IMR-90 (cell line): ENCODE data around the gene KDSR. TPM values are rescaled to one million over a fixed set of nuclear protein-coding genes. Genes with fewer than 3 reads are reported as not detected.

ENCODE experiments used
- ATAC-seq: fragments of 200-7000 bp; cut with Tn5 transposase; 2 replicates; pipeline ENCODE4 v1.9.1; 2020; ENCODE audit warnings: low read depth, mild to moderate bottlenecking, moderate library complexity
- BruUV-seq: library from RNA; stranded (reverse); fragments of 400-500 nt; replicated peaks from 2 replicates; lab custom pipeline; 2021; lab: Mats Ljungman, UMichigan
- CTCF ChIA-PET: fragments of 300-600 bp; formaldehyde crosslinking; extraction: SDS; loops from one replicate; lab custom pipeline; 2021; ENCODE audit warnings: antibody characterized with exemption; lab: Yijun Ruan, JAX
- POLR2A ChIA-PET: fragments of 300-600 bp; sonication (Branson Sonifier 250); formaldehyde crosslinking; loops from one replicate; lab custom pipeline; 2022; ENCODE audit warnings: antibody characterized with exemption; ENCODE audit not compliant: unreplicated experiment; lab: Charles Lee
- DNase-seq: peaks from one replicate; pipeline ENCODE4 v3.0.0; 2013
- H2AFZ ChIP-seq: replicated peaks from 2 replicates; pipeline ENCODE3; 2013; ENCODE audit warnings: low read length, mild to moderate bottlenecking; ENCODE audit not compliant: poor library complexity
- H2AK5ac ChIP-seq: 2 replicates; pipeline ENCODE4 v1.6.1; 2013; ENCODE audit warnings: low read depth, low read length, inconsistent platforms
- H2AK9ac ChIP-seq: replicated peaks from 2 replicates; pipeline ENCODE3; 2013; ENCODE audit warnings: mild to moderate bottlenecking, low read depth, low read length, moderate library complexity; ENCODE audit not compliant: poor library complexity
- H2BK120ac ChIP-seq: 2 replicates; pipeline ENCODE4 v1.6.1; 2013; ENCODE audit warnings: low read depth, low read length, inconsistent platforms
- H2BK15ac ChIP-seq: 3 replicates; pipeline ENCODE4 v1.6.1; 2013; ENCODE audit warnings: low read depth, low read length, inconsistent platforms
- H2BK20ac ChIP-seq: 2 replicates; pipeline ENCODE4 v1.6.1; 2013; ENCODE audit warnings: low read depth, mild to moderate bottlenecking, inconsistent platforms, low read length, moderate library complexity
- H2BK5ac ChIP-seq: 2 replicates; pipeline ENCODE4 v1.6.1; 2013; ENCODE audit warnings: mild to moderate bottlenecking, low read depth, low read length, inconsistent platforms; ENCODE audit not compliant: poor library complexity, severe bottlenecking
- H3K14ac ChIP-seq: replicated peaks from 2 replicates; pipeline ENCODE4 v1.6.1; 2013; ENCODE audit warnings: low read depth, low read length, inconsistent platforms
- H3K18ac ChIP-seq: 2 replicates; pipeline ENCODE4 v1.6.1; 2013; ENCODE audit warnings: low read depth, low read length, control low read depth
- H3K23ac ChIP-seq: 2 replicates; pipeline ENCODE4 v1.6.1; 2013; ENCODE audit warnings: low read depth, low read length, inconsistent platforms
- H3K27ac ChIP-seq: 2 replicates; pipeline ENCODE4 v1.5.1; 2013; ENCODE audit warnings: mild to moderate bottlenecking, control low read depth, low read length; ENCODE audit not compliant: insufficient read depth
- H3K27me3 ChIP-seq: 2 replicates; pipeline ENCODE4 v1.6.1; 2013; ENCODE audit warnings: low read length; ENCODE audit not compliant: control insufficient read depth, insufficient read depth
- H3K36me3 ChIP-seq: 2 replicates; pipeline ENCODE4 v1.6.1; 2013; ENCODE audit warnings: low read length, mixed read lengths; ENCODE audit not compliant: control insufficient read depth, insufficient read depth
- H3K4ac ChIP-seq: 2 replicates; pipeline ENCODE4 v1.6.1; 2013; ENCODE audit warnings: low read depth, low read length, inconsistent platforms
- H3K4me1 ChIP-seq: 2 replicates; pipeline ENCODE4 v1.6.1; 2013; ENCODE audit warnings: low read length, mixed read lengths; ENCODE audit not compliant: control insufficient read depth, insufficient read depth
- H3K4me2 ChIP-seq: 2 replicates; pipeline ENCODE4 v1.6.1; 2013; ENCODE audit warnings: low read depth, mild to moderate bottlenecking, control low read depth, low read length, moderate library complexity
- H3K4me3 ChIP-seq: 2 replicates; pipeline ENCODE4 v1.5.1; 2013; ENCODE audit warnings: low read depth, mild to moderate bottlenecking, control low read depth, low read length, moderate library complexity; ENCODE audit not compliant: insufficient read depth
- H3K56ac ChIP-seq: 2 replicates; pipeline ENCODE4 v1.6.1; 2013; ENCODE audit warnings: low read length, inconsistent platforms; ENCODE audit not compliant: insufficient read depth; ENCODE audit errors: extremely low read depth
- H3K79me1 ChIP-seq, 2 experiments: 2 replicates each; pipeline ENCODE4 v1.6.1; 2013; ENCODE audit warnings: low read length in 2 of 2, inconsistent platforms in 1 of 2, low read depth in 1 of 2
- H3K9ac ChIP-seq: 2 replicates; pipeline ENCODE4 v1.6.1; 2013; ENCODE audit warnings: low read depth, low read length, control low read depth
- H3K9me1 ChIP-seq: 2 replicates; pipeline ENCODE4 v1.6.1; 2013; ENCODE audit warnings: low read length, inconsistent platforms; ENCODE audit not compliant: insufficient read depth
- H3K9me3 ChIP-seq: 2 replicates; pipeline ENCODE4 v1.6.1; 2013; ENCODE audit warnings: low read length; ENCODE audit not compliant: control insufficient read depth, insufficient read depth
- H4K20me1 ChIP-seq: 2 replicates; pipeline ENCODE4 v1.6.1; 2013; ENCODE audit warnings: low read length, inconsistent platforms; ENCODE audit not compliant: insufficient read depth
- H4K5ac ChIP-seq: 2 replicates; pipeline ENCODE4 v1.6.1; 2013; ENCODE audit warnings: mild to moderate bottlenecking, low read depth, low read length, control low read depth
- H4K8ac ChIP-seq, 2 experiments: 2 replicates each; pipeline ENCODE4 v1.6.1; 2013; ENCODE audit warnings: low read depth in 2 of 2, low read length in 2 of 2, control low read depth in 1 of 2, inconsistent platforms in 1 of 2
- H4K91ac ChIP-seq: 2 replicates; pipeline ENCODE4 v1.6.1; 2013; ENCODE audit warnings: low read depth, low read length, inconsistent platforms; ENCODE audit not compliant: insufficient read depth
- BHLHE40 ChIP-seq: fragments of 150-350 bp; IDR thresholded peaks from 2 replicates; pipeline ENCODE4 v1.6.1; 2016; ENCODE audit warnings: mild to moderate bottlenecking, low read depth, low read length
- CEBPB ChIP-seq: IDR thresholded peaks from 2 replicates; pipeline ENCODE4 v1.6.1; 2012; ENCODE audit warnings: low read depth, low read length, improper control_type of control experiment
- CHD1 ChIP-seq: IDR thresholded peaks from 2 replicates; pipeline ENCODE4 v1.6.1; 2012; ENCODE audit warnings: low read depth, low read length, improper control_type of control experiment
- CTCF ChIP-seq: conservative IDR thresholded peaks from 2 replicates; pipeline ENCODE4 v1.5.1; 2012; ENCODE audit warnings: mild to moderate bottlenecking, low read depth, low read length, improper control_type of control experiment
- ELK1 ChIP-seq: fragments of 150-350 bp; IDR thresholded peaks from 2 replicates; pipeline ENCODE4 v1.6.1; 2016; ENCODE audit warnings: low read depth, mild to moderate bottlenecking, low read length, moderate library complexity, borderline replicate concordance
- FOS ChIP-seq: fragments of 150-350 bp; IDR thresholded peaks from 2 replicates; pipeline ENCODE4 v1.6.1; 2016; ENCODE audit warnings: low read depth, low read length
- MAFK ChIP-seq: IDR thresholded peaks from 2 replicates; pipeline ENCODE4 v1.6.1; 2012; ENCODE audit warnings: low read depth, low read length, improper control_type of control experiment
- MAZ ChIP-seq: IDR thresholded peaks from 2 replicates; pipeline ENCODE4 v1.6.1; 2012; ENCODE audit warnings: low read depth, mild to moderate bottlenecking, low read length, improper control_type of control experiment, moderate library complexity, borderline replicate concordance
- MXI1 ChIP-seq: IDR thresholded peaks from 2 replicates; pipeline ENCODE4 v1.6.1; 2012; ENCODE audit warnings: low read depth, mild to moderate bottlenecking, low read length, moderate library complexity, borderline replicate concordance
- NFE2L2 ChIP-seq: fragments of 150-350 bp; IDR thresholded peaks from 2 replicates; pipeline ENCODE4 v1.6.1; 2016; ENCODE audit warnings: low read depth, mild to moderate bottlenecking, low read length
- POLR2A ChIP-seq: IDR thresholded peaks from 2 replicates; pipeline ENCODE4 v1.6.1; 2012; ENCODE audit warnings: mild to moderate bottlenecking, low read depth, low read length
- RAD21 ChIP-seq: IDR thresholded peaks from 2 replicates; pipeline ENCODE4 v1.6.1; 2012; ENCODE audit warnings: low read length, improper control_type of control experiment
- RCOR1 ChIP-seq: IDR thresholded peaks from 2 replicates; pipeline ENCODE4 v1.6.1; 2012; ENCODE audit warnings: mild to moderate bottlenecking, low read length, improper control_type of control experiment; ENCODE audit not compliant: insufficient replicate concordance
- RFX5 ChIP-seq: IDR thresholded peaks from 2 replicates; pipeline ENCODE4 v1.8.0; 2012; ENCODE audit warnings: low read depth, mild to moderate bottlenecking, low read length, moderate library complexity
- SMC3 ChIP-seq: fragments of 150-350 bp; IDR thresholded peaks from 2 replicates; pipeline ENCODE4 v1.6.1; 2016; ENCODE audit warnings: low read depth, mild to moderate bottlenecking, antibody characterized with exemption, low read length, moderate library complexity
- USF2 ChIP-seq: fragments of 150-350 bp; IDR thresholded peaks from 2 replicates; pipeline ENCODE4 v1.6.1; 2017; ENCODE audit warnings: mild to moderate bottlenecking, antibody characterized with exemption, low read length, low read depth
- WGBS, 2 experiments: methylation state at CpG; one replicate each; pipeline versions ENCODE4 v1.1.5 to v1.1.7; 2013; ENCODE audit warnings: missing lambda C conversion rate in 2 of 2; ENCODE audit not compliant: insufficient read length in 1 of 2; ENCODE audit errors: extremely low coverage in 2 of 2; 5-methylcytosine and 5-hydroxymethylcytosine counted together
- dilution Hi-C: fragments of 300-500 bp; cut with HindIII; formaldehyde crosslinking; loops from one replicate; pipeline ENCODE4 v1.14.3; 2018; ENCODE audit warnings: low sequenced_read_pairs; ENCODE audit not compliant: unreplicated experiment
- in situ Hi-C: fragments of 300-500 bp; cut with MboI; formaldehyde crosslinking; loops from 3 replicates; pipeline ENCODE4 v1.14.3; 2019; ENCODE audit warnings: low sequenced_read_pairs, inconsistent platforms, mixed read lengths
- intact Hi-C: fragments of 100-400 bp; cut with micrococcal nuclease; formaldehyde crosslinking; loops from 2 replicates; pipeline ENCODE4 v1.10.0; 2022
- polyA plus RNA-seq, 3 experiments: library from polyadenylated mRNA; depleted of rRNA; stranded (reverse); fragments of >200 nt; gene quantifications; 2 replicates each; pipeline ENCODE4 v1.2.3, GENCODE V29; 2012; ENCODE audit warnings: low replicate concordance in 1 of 3
- total RNA-seq: library from RNA; depleted of rRNA; stranded (reverse); fragments of >200 nt; gene quantifications from 2 replicates; pipeline ENCODE4 v1.2.3, GENCODE V29; 2012

KDSR gene
- total and polyA plus RNA-seq, 2 of the 4 experiments (the other 2 are of a cell fraction) = 21.5 to 21.9 TPM

GRCh38 chr18:63363951-63364350 lies 3.1 kb downstream of the KDSR start:
- no peak for DNase-seq
- H4K8ac ChIP-seq = no peak overlapping the region
- H3K27me3 ChIP-seq = no peaks in the 10 kb centered on the region
- peaks cover 5% of the 10 kb centered on the region for H3K9me1 ChIP-seq
- H3K14ac ChIP-seq = no peak overlapping the region
- H3K23ac ChIP-seq = 0 out of 2 replicates have a peak overlapping the region, but pooled peaks have one; percentile 8
- H2BK120ac ChIP-seq = no peak overlapping the region
- TF ChIP-seq MAFK (no peak), RFX5 (no peak), FOS (no peak), CEBPB (no peak), NFE2L2 (no peak), RCOR1 (no peak), USF2 (no peak), BHLHE40 (no peak), ELK1 (no peak), CTCF (no peak), SMC3 (no peak), RAD21 (no peak), MXI1 (no peak), CHD1 (no peak), MAZ (no peak), POLR2A (no peak)
- no peak overlapping the region for H3K4ac ChIP-seq
- in situ Hi-C loops = no loop called here
- no peak overlapping the region for H2AK5ac ChIP-seq
- dilution Hi-C loops = no loop called here
- no peak overlapping the region for H4K5ac ChIP-seq
- H3K36me3 ChIP-seq = peaks cover 22% of the 10 kb centered on the region
- H3K27ac ChIP-seq = no peak overlapping the region
- H2AK9ac ChIP-seq = no peak overlapping the region
- H3K9ac ChIP-seq = no peak overlapping the region
- H2BK20ac ChIP-seq = no peak overlapping the region
- no peak overlapping the region for H3K56ac ChIP-seq
- peaks cover 16% of the 10 kb centered on the region for H4K20me1 ChIP-seq
- H2BK5ac ChIP-seq = no peak overlapping the region
- no peak overlapping the region for H2AFZ ChIP-seq
- 80% methylated on average over 2 of the region's 2 CpGs; no CpG with 5 or more reads in 1 of the 2 experiments for WGBS, 2 experiments
- ATAC-seq = no peak
- no peak overlapping the region for H4K91ac ChIP-seq
- H3K4me1 ChIP-seq = 0 out of 2 replicates have a peak, but pooled peaks cover 3% of the 10 kb centered on the region
- no peak overlapping the region for H3K18ac ChIP-seq
- no peaks in the 10 kb centered on the region for H3K9me3 ChIP-seq
- H3K4me2 ChIP-seq = no peak overlapping the region
- intact Hi-C loops = no loop called here
- peaks cover 11 to 34% of the 10 kb centered on the region in 2 experiments for H3K79me1 ChIP-seq
- no TSS peak for BruUV-seq
- H3K4me3 ChIP-seq = no peak overlapping the region
- ChIA-PET CTCF (interaction anchor here (0.6 kb wide), 1 partner anchor 205 kb away, joined by 3 read pairs; no protein-coding TSS in a partner anchor), POLR2A (no interaction called here)
- H2BK15ac ChIP-seq = no peak overlapping the region
